HG03469 (cell line): Measurements from ENCODE around the gene PRKAG1.

Experiments used
- ATAC-seq: cut with Tn5 transposase; IDR thresholded peaks from one replicate; pipeline ENCODE4 v1.9.1; 2021; ENCODE audit warnings: mild to moderate bottlenecking, moderate library complexity, moderate number of reproducible peaks; ENCODE audit not compliant: unreplicated experiment

PRKAG1 gene

GRCh38 chr12:48969833-48970701 lies 48.5 kb downstream of the PRKAG1 start:
- ATAC-seq, result no peak

- ATAC-seq, result no peak
These were observed 49.3 kb downstream of the PRKAG1 start for GRCh38 chr12:48969160-48969771.

GRCh38 chr12:48968467-48968866 lies 50.1 kb downstream of the PRKAG1 start:
- ATAC-seq, result no peak

DNA sequence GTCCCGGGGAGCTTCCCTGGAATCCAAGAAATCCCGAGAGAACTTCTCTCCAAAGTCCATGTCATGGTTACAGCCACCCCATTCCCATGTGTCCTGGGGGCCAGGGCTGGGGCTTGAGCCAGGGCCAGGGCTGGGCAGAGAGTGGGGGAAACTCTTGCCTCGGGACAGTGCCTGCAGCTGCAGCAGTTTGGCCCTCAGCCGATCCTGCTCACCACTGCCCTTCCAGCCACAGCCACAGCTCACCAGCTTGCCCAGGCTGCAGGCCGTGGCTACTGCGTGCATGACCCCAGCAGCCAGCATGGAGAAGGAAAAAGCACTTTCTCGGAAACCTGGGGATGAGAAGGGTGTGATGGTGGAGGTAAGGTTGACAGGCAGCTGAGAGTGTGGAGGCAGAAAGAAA lies 50.6 kb downstream of the PRKAG1 start:
- no peak for ATAC-seq

DNA sequence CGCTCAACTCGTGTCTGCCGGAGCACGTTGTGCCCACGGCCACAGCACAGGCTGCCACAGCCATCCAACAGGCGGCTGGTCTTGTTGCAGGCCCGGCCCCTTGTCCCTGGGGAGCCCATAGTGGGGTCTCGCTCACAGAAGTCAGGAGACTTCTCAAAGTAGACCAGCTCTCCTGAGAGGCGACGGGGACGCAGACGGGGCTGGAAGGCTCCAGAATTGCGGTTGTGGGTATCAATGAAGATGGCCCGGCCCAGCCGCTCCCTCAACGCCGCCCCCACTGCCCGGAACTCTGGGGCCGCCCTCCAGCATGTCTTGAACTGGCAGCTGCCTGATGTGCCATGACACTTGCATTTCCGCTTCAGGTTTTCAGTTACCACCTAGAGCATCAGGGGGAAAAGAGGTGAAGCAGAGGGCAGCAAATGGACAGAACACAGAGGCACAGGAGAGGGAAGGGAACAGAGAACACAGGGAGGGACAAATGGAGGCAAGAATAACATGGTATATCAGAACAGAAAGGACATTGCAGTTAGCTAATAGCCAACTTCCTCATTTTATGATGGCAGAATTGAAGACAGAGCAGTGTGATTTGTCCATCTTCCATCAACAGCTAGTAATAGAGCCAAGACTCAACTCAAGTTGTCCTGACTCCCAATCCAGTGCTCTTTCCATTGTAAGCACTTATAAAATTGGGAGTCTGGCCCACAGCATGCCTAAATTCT lies 52.2 kb downstream of the PRKAG1 start:
- ATAC-seq, result no peak

- ATAC-seq, result no peak
These were observed 53.2 kb downstream of the PRKAG1 start for GRCh38 chr12:48965298-48965838.

DNA sequence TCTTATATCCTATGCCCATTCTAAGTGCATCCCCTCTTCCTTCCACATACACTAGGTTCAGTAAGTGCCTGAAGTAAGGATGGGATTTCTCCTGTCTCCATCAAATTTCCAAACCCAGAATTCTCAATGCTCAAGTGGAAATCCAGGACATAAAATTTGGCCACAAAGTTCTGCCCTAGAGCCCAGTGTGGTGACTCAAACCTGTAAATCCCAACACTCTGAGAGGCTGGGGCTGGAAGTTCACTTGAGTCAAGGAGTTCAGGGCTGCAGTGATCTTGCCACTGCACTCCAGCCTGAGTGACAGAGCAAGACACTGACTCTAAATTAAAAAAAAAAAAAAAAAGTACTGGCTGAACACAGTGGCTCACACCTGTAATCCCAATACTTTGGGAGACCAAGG lies 56.8 kb downstream of the PRKAG1 start:
- no peak for ATAC-seq

- ATAC-seq, result no peak
These were observed 57.2 kb downstream of the PRKAG1 start for GRCh38 chr12:48961331-48961730.

DNA sequence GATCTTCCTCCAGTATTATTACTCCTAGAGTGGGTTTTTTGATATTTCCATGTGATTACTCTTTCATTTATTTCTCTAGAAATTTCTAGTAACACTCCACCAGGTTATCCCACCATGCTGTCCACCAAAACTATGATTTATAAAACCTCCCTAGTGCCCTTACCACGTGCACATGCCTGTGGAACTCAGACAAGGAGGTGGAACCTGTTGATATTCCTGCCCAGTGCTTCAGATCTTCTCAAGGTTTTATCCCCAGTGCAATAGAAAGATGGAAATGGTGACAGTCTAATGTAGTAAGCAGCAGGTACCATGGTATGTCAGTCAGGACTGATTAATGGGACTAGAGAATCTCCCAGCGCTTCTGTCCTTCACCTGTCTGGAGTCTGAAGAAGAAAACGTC lies 57.7 kb downstream of the PRKAG1 start:
- ATAC-seq, result no peak

DNA sequence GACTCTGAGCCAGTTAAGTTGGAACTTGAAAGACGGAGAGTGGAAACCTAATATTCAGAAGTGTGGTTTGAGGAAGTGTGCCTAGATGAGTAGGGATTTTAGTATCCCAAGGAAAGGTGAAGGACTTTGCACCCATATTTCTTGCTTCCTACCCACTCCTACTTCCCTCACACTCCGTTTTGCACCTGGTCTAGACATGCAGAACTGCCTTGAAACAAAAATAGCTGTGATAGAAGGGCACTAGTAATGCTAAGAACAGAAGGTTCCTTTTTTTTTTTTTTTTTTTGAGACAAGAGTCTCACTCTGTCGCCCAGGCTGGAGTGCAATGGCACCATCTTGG lies 60.6 kb downstream of the PRKAG1 start:
- no peak for ATAC-seq

GRCh38 chr12:48957141-48958048 lies 61.2 kb downstream of the PRKAG1 start, which contains the start of gene ARF3:
ARF3 (minus strand) TSS chr12:48957487; CDS start chr12:48941095, 16,392 bp downstream.
- no peak for ATAC-seq

- ATAC-seq, result no peak
These were observed 62.1 kb downstream of the PRKAG1 start for GRCh38 chr12:48956279-48957140.

- ATAC-seq, result no peak
These were observed 63.6 kb downstream of the PRKAG1 start for GRCh38 chr12:48954841-48955501.

GRCh38 chr12:48954061-48954460 lies 64.5 kb downstream of the PRKAG1 start:
- ATAC-seq, result no peak

DNA sequence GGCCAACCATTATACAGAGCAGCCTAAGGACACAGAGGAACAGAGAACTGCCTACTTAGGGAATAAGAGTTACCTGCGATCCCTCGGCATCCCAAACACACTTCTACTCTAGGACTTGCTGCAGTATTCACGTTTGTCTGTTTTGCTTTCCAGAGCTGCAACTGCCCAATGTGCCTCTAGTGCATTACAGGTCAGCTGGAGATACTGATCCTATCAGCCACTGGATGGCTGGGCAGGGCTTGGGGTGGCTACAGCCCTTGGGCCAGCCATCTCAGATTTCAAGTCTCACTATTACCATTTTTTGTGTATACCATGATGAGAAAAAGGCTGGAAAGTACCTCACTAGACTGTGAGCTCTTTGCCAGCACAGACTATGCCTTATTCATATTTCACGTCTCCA lies 65.9 kb downstream of the PRKAG1 start:
- ATAC-seq, result no peak
